NCI-H526 treated with DMSO at 0.1 percent for 48 hours (cell line): ENCODE results near the gene TERF2IP.

Experiments
- DNase-seq: peaks from one replicate; lab custom pipeline; 2025; lab: John Stamatoyannopoulos, UW

TERF2IP gene

GRCh38 chr16:75647492-75648264, at the start of gene TERF2IP, which contains the start of gene KARS1:
TERF2IP (plus strand) TSS chr16:75647773; CDS start chr16:75647883, 110 bp downstream.
KARS1 (minus strand) TSS chr16:75647665; CDS start chr16:75647639, 26 bp downstream.
- peak; percentile 81 for DNase-seq

GRCh38 chr16:75599452-75600277, 47.9 kb upstream of the TERF2IP start:
- DNase-seq, result no peak

- DNase-seq, result no peak
Measured at GRCh38 chr16:75603241-75603640, 44.3 kb upstream of the TERF2IP start.

GRCh38 chr16:75606507-75606906, 41.1 kb upstream of the TERF2IP start:
- DNase-seq, result no peak

- no peak for DNase-seq
Measured at GRCh38 chr16:75614066-75614897, 33.3 kb upstream of the TERF2IP start.

- DNase-seq, result no peak
Measured at GRCh38 chr16:75615619-75616018, 32.0 kb upstream of the TERF2IP start.

- DNase-seq, result no peak
Measured at GRCh38 chr16:75616521-75617010, 31.0 kb upstream of the TERF2IP start.

- DNase-seq, result no peak
Measured at GRCh38 chr16:75617121-75617520, 30.5 kb upstream of the TERF2IP start.

GRCh38 chr16:75618780-75619179, 28.8 kb upstream of the TERF2IP start:
- DNase-seq, result no peak

GRCh38 chr16:75620326-75621169, 27.0 kb upstream of the TERF2IP start:
- no peak for DNase-seq

GRCh38 chr16:75621170-75621477, 26.4 kb upstream of the TERF2IP start:
- no peak for DNase-seq

GRCh38 chr16:75622761-75623605, 24.6 kb upstream of the TERF2IP start, which contains the start of gene ADAT1:
ADAT1 (minus strand) TSS chr16:75623281; CDS start chr16:75620799, 2,482 bp downstream.
- peak; percentile 84 for DNase-seq

GRCh38 chr16:75624921-75625334, 22.6 kb upstream of the TERF2IP start:
- DNase-seq, result no peak

GRCh38 chr16:75626806-75627205, 20.8 kb upstream of the TERF2IP start:
- DNase-seq, result no peak

- no peak for DNase-seq
Measured at GRCh38 chr16:75627851-75628250, 19.7 kb upstream of the TERF2IP start.

- no peak for DNase-seq
Measured at GRCh38 chr16:75628351-75628750, 19.2 kb upstream of the TERF2IP start.

- no peak for DNase-seq
Measured at GRCh38 chr16:75629132-75629531, 18.4 kb upstream of the TERF2IP start.

- no peak for DNase-seq
Measured at GRCh38 chr16:75630052-75630451, 17.5 kb upstream of the TERF2IP start.

GRCh38 chr16:75632857-75633256, 14.7 kb upstream of the TERF2IP start:
- no peak for DNase-seq

GRCh38 chr16:75635036-75635435, 12.5 kb upstream of the TERF2IP start:
- no peak for DNase-seq
